Uterus (tissue), 4 donors: ENCODE data around the gene HEPN1. TPM values are rescaled to one million over a fixed set of nuclear protein-coding genes. Genes with fewer than 3 reads are reported as not detected.

Source experiments
- DNase-seq, 2 donors: peaks; one replicate each; pipeline ENCODE4 v3.0.0-alpha.2; 2019 to 2020
- H3K27ac ChIP-seq, 2 donors: fragments of 200-600 bp; sonication (generic); 1 replicate in 1 of 2; 2 replicates in 1 of 2; pipeline ENCODE4 v1.5.1; 2016 to 2018
- H3K27me3 ChIP-seq, 2 donors: fragments of 200-600 bp; sonication (generic); one replicate each; pipeline ENCODE4 v1.5.1; 2018 to 2019; ENCODE audit warnings: control low read depth in 1 of 2
- H3K36me3 ChIP-seq, 2 donors: fragments of 200-600 bp; sonication (generic); one replicate each; pipeline ENCODE4 v1.5.1; 2019; ENCODE audit warnings: control low read depth in 1 of 2
- H3K4me1 ChIP-seq, 2 donors: fragments of 200-600 bp; sonication (generic); one replicate each; pipeline ENCODE4 v1.5.1; 2018 to 2019; ENCODE audit warnings: control low read depth in 1 of 2
- H3K4me3 ChIP-seq, 2 donors: fragments of 200-600 bp; sonication (generic); 1 replicate in 1 of 2; 2 replicates in 1 of 2; pipeline ENCODE4 v1.5.1; 2018 to 2019; ENCODE audit warnings: mild to moderate bottlenecking in 1 of 2
- H3K9me3 ChIP-seq, 2 donors: fragments of 200-600 bp; sonication (generic); one replicate each; pipeline ENCODE4 v1.5.1; 2019; ENCODE audit warnings: control low read depth in 1 of 2
- CTCF ChIP-seq, 4 experiments: fragments of 200-600 bp in 2 of 4; fragments of 450-650 bp in 2 of 4; sonication (generic) in 2 of 4; IDR thresholded peaks; one replicate each; pipeline ENCODE4 v1.5.1; 2016 to 2019; ENCODE audit warnings: antibody characterized with exemption in 4 of 4, mild to moderate bottlenecking in 2 of 4, moderate library complexity in 1 of 4
- POLR2A ChIP-seq, 2 donors: fragments of 450-650 bp; IDR thresholded peaks; one replicate each; pipeline ENCODE4 v1.6.1; 2016; ENCODE audit warnings: antibody characterized with exemption in 2 of 2, mild to moderate bottlenecking in 1 of 2, moderate library complexity in 1 of 2
- intact Hi-C: fragments of 100-400 bp; cut with DNase I; formaldehyde crosslinking; loops from one replicate; pipeline ENCODE4 v1.15.1; 2023; ENCODE audit warnings: low total_unique reads
- total RNA-seq, 4 donors: library from RNA; depleted of rRNA in 3 of 4; stranded (reverse); fragments of >200 nt in 3 of 4; gene quantifications; one replicate each; pipeline versions ENCODE4 v1.1.0 to v1.2.4, GENCODE V29; 2014 to 2023
- donor health status: DM: yes; HTN: yes; CAD: no.

HEPN1 gene
- total RNA-seq, 4 donors from 2014 or later, result not detected

GRCh38 chr11:124919898-124920297 is 848 bp downstream of the HEPN1 start:
- H3K4me3 ChIP-seq, result no peak overlapping the region
- TF ChIP-seq CTCF (IDR thresholded peaks at IDR 0.05) (no peak), POLR2A (IDR thresholded peaks at IDR 0.05) (no peak)
- H3K36me3 ChIP-seq, result no peaks in the 10 kb centered on the region
- H3K27ac ChIP-seq, result no peak overlapping the region
- no peaks in the 10 kb centered on the region for H3K9me3 ChIP-seq
- no peaks in the 10 kb centered on the region for H3K27me3 ChIP-seq
- intact Hi-C loops, result no loop called here
- peaks cover 0 to 7% of the 10 kb centered on the region in 2 donors for H3K4me1 ChIP-seq
- DNase-seq, result no peak

GRCh38 chr11:124920356-124920755 is 1.3 kb downstream of the HEPN1 start:
- H3K36me3 ChIP-seq, result no peaks in the 10 kb centered on the region
- H3K27me3 ChIP-seq, result no peaks in the 10 kb centered on the region
- intact Hi-C loops, result no loop called here
- H3K9me3 ChIP-seq, result no peaks in the 10 kb centered on the region
- H3K4me3 ChIP-seq, result no peak overlapping the region
- no peak for DNase-seq
- TF ChIP-seq POLR2A (IDR thresholded peaks at IDR 0.05) (no peak), CTCF (IDR thresholded peaks at IDR 0.05) (no peak)
- H3K4me1 ChIP-seq, result peaks cover 0 to 7% of the 10 kb centered on the region in 2 donors
- no peak overlapping the region for H3K27ac ChIP-seq

- intact Hi-C loops, result no loop called here
- TF ChIP-seq POLR2A (IDR thresholded peaks at IDR 0.05), result no peak
- TF ChIP-seq CTCF (IDR thresholded peaks at IDR 0.05), result no peak
- Histone ChIP-seq H3K4me1 (peaks cover 0 to 7% of the 10 kb centered on the region in 2 donors), H3K27ac (peak overlapping the region; percentile 12 to 39), H3K27me3 (no peaks in the 10 kb centered on the region), H3K9me3 (no peaks in the 10 kb centered on the region), H3K4me3 (peak overlapping the region; percentile 13 to 39), H3K36me3 (no peaks in the 10 kb centered on the region)
- DNase-seq, result peak; percentile 53 to 54
These were observed 2.0 kb downstream of the HEPN1 start for GRCh38 chr11:124920870-124921609.

GRCh38 chr11:124922831-124923230 is 3.8 kb downstream of the HEPN1 start:
- no peaks in the 10 kb centered on the region for H3K27me3 ChIP-seq
- intact Hi-C loops, result no loop called here

More at GRCh38 chr11:124922831-124923230, 3.8 kb downstream of the HEPN1 start:
- no peaks in the 10 kb centered on the region for H3K9me3 ChIP-seq
- no peaks in the 10 kb centered on the region for H3K36me3 ChIP-seq
- DNase-seq, result no peak
- H3K4me1 ChIP-seq, result peaks cover 0 to 7% of the 10 kb centered on the region in 2 donors
- H3K4me3 ChIP-seq, result no peak overlapping the region
- H3K27ac ChIP-seq, result no peak overlapping the region
- TF ChIP-seq POLR2A (IDR thresholded peaks at IDR 0.05) (no peak), CTCF (IDR thresholded peaks at IDR 0.05) (no peak)
